Glomerular endothelial cell (primary cell): ENCODE results near the gene BYSL. TPM values are rescaled to one million over a fixed set of nuclear protein-coding genes. Genes with fewer than 3 reads are reported as not detected.
A peak's percentile ranks its signal among the peaks of the same experiment; 100 is the strongest.

Source experiments
- DNase-seq: peaks from one replicate; pipeline ENCODE4 v3.0.0-alpha.2; 2011; ENCODE audit warnings: low read depth, low spot score; ENCODE audit errors: extremely low read depth
- total RNA-seq: library from RNA; depleted of rRNA; stranded (reverse); fragments of >200 nt; gene quantifications from 2 replicates; pipeline ENCODE4 v1.2.3, GENCODE V29; 2015

The BYSL gene
- total RNA-seq, 1 donor from 2014 or later: 24.3 TPM

GRCh38 chr6:41914869-41915530 is 6.3 kb upstream of the BYSL start:
- no peak for DNase-seq

DNA sequence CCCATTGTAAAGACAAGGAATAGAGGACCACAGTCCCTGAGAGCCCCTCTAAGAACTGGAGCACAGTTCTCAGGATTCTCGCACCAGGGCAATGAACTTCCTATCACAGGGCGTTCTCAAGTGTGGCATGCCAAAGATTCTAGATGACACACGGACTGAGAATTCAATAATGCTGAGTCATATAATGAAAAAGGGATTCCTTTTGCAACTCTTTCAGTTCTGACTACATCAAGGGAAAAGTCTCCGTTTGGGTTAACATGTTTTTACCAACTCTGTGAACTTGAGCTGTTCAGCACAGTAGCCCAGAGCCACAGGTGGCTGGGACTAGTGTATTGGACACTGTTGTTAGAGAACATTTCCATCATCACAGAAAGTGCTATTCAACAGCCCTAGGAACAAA is 3.8 kb upstream of the BYSL start:
- peak; percentile 80 for DNase-seq

DNA sequence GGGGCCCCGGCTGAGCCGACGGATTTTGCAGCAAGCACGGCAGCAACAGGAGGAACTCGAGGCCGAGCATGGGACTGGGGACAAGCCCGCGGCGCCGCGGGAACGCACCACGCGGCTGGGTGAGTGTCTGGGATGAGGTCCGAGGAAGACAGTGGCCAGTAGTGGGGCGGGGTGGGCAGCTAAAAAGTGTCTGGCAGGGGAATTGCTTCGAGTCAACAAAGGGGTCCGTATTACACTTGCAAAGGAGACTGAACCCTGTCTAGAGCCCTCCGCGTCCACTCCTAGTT is 356 bp downstream of the BYSL start:
- no peak for DNase-seq

GRCh38 chr6:41922154-41922553 is 855 bp downstream of the BYSL start:
- DNase-seq: no peak

DNA sequence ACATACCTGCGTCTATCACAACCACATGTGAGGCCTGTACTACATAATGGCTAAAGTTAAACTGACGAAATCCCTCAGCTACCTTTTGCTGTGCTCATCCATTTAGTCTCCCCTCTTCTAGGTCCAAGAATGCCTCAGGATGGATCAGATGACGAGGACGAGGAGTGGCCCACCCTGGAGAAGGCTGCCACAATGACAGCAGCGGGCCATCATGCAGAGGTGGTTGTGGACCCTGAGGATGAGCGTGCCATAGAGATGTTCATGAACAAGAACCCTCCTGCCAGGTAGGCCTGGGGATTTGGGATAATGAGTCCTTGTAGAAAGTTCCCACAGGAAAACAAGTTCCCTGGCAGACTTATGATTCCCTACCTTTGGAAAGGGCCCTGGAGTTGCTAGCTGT is 6.0 kb downstream of the BYSL start:
- no peak for DNase-seq

GRCh38 chr6:41929924-41930323 is 8.6 kb downstream of the BYSL start:
- no peak for DNase-seq

DNA sequence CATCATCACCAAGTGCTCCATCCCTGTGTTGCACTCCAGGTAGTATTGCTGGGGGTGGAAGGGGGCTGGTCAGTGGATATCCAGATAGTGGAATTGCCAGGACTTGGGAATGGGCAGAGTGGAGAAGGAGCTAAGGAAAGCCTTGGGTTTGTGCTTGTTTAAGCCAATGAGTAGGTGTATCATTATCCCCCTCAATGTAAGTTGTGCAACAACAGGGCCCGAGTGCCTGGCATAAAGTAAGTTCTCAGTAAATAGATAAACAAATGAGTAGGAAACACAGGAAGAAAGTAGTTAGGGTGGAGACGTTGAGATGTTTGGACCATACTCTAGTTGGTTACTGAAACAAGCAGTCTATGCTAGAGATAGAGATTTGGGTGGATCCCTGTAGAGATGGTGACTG is 10.5 kb downstream of the BYSL start:
- DNase-seq: no peak

GRCh38 chr6:41932378-41932777 is 11.1 kb downstream of the BYSL start:
- DNase-seq: no peak

DNA sequence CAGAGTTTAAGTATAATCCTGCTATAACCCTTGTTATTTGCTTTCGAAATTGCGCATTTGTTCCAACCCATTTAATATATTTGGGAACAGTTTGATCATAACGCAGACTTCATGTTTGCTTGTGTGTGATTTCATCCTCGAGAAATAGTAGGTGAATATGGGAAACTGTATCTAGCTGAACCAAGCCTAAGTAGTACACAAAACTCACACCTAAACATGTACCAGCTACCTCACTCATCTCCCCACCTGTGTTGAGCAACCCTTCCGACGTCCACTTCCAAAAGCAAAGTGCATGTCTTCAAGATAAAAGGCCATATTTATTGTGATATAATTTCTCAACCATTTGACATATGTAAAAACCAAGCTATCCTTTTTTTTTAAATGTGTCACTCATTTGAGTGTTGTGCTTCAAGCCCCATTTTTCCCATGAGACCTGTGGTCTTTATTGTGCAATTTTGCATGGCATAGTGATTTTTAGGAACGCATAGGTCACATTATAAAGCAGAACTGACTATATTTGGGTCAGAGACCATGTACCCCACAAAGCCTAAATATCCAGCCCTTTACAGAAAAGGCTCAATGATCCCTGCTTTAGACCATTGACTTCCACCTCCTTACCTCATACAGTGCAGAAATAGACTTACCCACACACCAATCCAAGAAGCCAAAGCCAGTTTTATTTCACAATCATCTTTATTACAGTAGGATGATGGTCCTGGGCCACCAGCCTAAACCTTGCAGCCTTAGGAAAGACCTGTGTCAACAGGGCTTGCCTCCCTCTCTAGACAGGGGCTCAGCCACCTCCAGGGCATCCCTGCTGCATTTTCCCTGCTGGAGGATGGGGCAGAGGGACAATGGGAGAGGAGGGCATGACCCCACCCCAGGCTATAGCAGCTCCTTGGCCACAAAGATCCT is 13.2 kb downstream of the BYSL start:
- no peak for DNase-seq

DNA sequence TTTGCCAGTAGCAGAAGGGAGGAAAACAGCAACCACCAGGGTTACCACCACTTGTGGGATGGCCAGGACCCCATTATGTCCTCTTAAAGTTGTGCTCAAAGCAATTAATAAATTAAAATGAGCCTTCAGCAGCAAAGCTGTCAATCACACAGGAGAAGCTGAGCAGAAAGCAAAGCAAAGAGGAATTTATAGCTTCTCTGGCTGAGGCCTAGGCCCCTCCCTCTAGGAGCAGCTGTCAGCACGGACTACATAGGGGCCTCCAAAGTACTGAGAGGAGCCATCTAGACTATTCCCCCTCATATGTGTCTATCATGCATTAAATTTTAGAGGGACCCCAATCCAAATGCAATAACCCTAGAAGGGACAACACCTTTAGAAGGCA is 13.9 kb downstream of the BYSL start:
- no peak for DNase-seq

DNA sequence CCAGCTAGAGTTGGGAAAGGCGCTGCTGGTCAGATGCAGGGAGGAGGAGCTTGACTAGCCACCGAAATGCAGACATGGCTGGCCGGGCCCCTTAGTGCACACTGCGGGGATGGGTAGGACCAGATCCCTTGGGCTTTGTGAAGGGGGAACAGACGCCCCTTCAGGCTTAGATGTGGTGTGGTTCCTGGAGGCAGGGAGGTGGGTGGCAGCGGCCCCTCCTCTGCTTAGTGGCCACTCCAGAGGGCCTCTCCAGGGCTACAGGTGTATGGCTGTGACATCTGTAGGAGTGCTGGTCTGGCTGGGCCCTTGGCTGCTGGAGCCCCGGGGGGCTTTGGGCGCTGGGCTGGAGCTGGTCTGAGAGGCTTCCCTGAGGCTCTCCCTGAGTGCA is 14.4 kb downstream of the BYSL start:
- no peak for DNase-seq

DNA sequence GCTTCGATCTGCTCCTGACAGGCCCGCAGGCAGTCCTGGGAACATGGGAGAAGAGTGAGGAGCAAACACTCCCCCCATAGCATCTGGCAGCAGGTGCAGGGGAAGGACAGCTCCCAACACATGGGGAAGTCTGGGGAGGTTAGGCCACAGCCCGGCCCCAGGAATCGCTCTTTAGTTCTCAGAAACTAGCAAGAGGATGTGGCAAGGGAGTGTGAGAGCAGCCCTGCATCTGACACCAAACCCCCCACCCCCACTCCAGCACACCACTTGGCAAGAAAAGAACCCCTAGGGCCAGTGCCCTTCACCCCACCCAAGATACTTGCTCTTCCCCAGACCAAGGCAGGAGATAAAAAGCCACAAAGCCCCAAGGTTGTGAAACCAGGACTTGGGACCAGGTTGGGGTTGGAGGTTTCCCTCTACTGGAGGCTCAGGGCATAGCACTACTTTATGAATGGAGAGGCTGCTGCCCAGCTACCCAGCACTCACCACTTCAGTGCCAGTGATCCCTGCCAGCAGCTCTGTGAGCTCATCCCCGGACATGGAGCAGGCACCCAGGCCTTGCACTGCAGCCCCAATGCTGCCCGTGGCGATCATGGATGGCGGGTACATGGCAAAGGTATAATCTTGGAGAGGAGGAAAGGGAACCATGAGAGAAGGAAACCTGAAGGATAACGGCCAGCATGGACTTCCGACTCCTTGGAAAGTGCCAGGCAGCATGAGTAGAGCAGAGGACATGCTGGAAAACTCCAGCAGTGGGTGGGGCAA is 15.0 kb downstream of the BYSL start:
- DNase-seq: no peak

- no peak for DNase-seq
Observed at GRCh38 chr6:41937472-41937860, 16.2 kb downstream of the BYSL start.

DNA sequence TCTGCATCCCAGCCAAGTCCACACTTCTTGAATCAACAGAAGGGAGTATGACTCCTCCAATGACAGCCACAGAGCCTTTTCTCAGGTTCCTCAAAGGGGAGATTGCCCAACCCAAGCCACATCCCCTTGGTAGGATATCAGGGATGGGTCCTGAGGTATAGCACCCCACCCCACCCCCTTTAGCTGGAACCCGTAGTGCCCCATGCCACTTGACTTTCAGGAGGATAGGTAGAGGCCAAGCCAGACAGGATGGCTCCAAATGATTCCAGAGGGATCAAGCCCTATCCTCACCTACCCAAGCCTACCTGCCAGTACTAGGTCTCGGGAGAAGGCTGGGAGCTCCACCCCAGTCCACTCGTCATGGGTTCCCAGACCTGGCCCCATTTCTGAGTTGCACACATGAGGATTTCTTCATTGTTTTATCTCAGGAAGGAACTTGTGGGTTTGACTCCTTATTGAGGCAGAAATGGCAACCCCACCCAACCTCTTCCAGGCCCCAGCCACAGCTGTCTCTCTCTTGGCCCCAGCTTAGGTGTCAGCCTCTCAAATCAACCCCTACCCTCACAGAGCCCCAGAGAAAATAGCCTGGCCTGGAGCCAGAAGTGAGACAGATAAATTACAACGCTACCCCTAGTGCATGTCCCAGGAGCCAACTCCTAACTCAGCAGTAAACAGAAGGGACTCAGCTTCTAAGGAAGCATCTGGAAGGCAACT is 16.7 kb downstream of the BYSL start:
- no peak for DNase-seq

- no peak for DNase-seq
Observed at GRCh38 chr6:41938590-41939175, 17.4 kb downstream of the BYSL start.

DNA sequence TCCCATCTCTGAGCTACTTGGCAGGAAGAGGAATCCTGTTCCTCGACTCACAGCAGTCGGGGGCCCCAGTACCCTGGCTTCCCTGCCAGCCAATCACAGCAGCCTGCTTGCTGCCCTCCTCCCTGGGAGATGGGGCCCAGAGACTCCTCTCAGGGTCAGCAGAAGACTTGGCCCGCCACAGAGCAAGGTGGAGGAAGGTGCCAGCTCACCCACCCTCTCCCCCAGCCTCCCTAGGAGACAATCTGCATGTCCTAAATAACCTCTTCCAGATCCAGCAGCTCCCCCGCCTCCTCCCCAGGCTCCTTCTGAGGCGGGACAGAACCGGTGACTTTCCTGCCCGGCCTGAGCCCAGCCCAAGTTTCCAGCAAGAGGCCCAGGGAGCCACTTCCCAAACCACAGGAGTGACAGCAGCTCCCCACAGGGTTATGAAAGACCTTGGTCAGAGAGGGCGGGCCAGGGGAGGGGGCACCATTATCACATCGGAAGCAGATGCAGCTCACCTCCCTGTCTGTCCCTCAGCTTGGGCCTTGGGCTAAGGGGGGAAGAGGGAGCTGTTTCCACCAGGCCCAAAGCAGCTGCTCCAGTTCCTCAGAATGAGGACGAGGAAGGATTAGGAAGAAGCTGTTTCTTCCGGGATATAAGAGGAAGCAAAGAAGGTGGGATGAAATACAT is 18.0 kb downstream of the BYSL start:
- DNase-seq: no peak

DNA sequence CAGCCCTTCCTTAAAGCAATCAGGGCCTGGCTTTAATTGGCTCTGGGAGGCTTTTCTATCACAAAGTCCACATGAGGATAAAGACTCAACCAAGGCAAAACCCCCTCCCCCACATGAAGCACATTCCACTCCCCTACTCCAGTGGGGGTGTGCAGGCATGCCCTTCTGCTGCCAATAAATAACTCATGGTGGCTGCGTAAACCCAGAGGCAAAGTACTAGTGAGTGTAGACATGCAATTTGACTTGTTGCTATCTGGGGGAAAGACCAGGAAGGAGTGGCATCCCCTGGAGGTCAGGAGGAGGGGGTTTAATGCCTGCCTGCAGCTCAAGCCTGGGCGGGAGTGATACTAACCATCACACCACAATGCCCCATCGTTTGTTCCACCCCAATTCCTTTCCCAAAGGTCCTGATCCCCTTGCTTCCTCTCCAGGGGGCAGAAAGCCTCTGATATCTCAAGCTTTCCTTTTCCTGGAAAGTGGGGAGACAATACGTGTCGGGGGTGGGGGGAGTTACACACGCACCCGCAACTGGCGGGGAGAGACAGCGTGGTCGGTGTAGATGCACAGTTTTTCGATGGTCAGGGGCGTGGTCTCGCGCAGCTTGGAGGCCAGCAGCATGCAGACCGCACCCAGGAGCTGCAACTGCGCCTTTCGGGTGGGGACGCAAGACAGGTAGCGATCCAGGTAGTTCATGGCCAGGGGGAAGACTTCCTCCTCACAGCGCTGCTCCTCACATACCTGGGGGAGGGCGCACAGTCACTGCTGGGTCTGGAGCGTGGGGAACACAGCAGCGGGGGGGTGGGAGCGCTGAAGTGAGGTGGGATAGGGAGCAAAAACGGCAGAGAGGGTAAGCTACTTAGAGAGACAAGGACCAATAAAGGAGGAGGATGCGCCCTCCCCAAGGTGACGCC is 18.8 kb downstream of the BYSL start:
- DNase-seq: no peak

- DNase-seq: no peak
Observed at GRCh38 chr6:41940759-41941279, 19.5 kb downstream of the BYSL start.
